Right ventricle myocardium inferior (tissue), 1 donor: ENCODE results near the gene ARL4D. TPM values are rescaled to one million over a fixed set of nuclear protein-coding genes. Genes with fewer than 3 reads are reported as not detected.
A peak's percentile ranks its signal among the peaks of the same experiment; 100 is the strongest.
"Not testable (repeated sequence)": the region's sequence is repeated elsewhere in the genome, so short reads cannot be mapped to it uniquely, and the experiment has no call there.

Experiments used
- ATAC-seq: fragments of 200-7000 bp; cut with Tn5 transposase; one replicate; pipeline ENCODE4 v1.9.1; 2020; ENCODE audit warnings: mild to moderate bottlenecking, moderate library complexity
- DNase-seq: peaks from one replicate; pipeline ENCODE4 v3.0.0; 2021; ENCODE audit errors: missing footprints
- intact Hi-C: fragments of 100-400 bp; cut with DNase I; formaldehyde crosslinking; loops from one replicate; pipeline ENCODE4 v1.11.0; 2022
- total RNA-seq: library from RNA; stranded (reverse); fragmentation: NEBNext Ultra II Directional; extraction: Animal tissue kit (Norgen Biotek cat#: 25700); gene quantifications from one replicate; pipeline ENCODE4 v1.2.1, GENCODE V29; 2021
- donor health status: DM: no; HTN: yes; CAD: no; lungs with severe emphysema.

The ARL4D gene
- total RNA-seq, 1 donor from 2014 or later, result 8.4 TPM

GRCh38 chr17:43410557-43411368 lies 12.0 kb downstream of the ARL4D start:
- intact Hi-C loops, result no loop called here
- DNase-seq (no peak), ATAC-seq (peak; percentile 71)

- no peak for ATAC-seq
- DNase-seq, result no peak
- intact Hi-C loops, result no loop called here
These were observed 12.5 kb downstream of the ARL4D start for GRCh38 chr17:43411369-43411677.

- no peak for ATAC-seq
- intact Hi-C loops, result no loop called here
- no peak for DNase-seq
These were observed 13.0 kb downstream of the ARL4D start for GRCh38 chr17:43411749-43412148.

- ATAC-seq (no peak), DNase-seq (no peak)
- intact Hi-C loops, result no loop called here
These were observed 13.4 kb downstream of the ARL4D start for GRCh38 chr17:43412166-43412565.

GRCh38 chr17:43416998-43417890 lies 18.5 kb downstream of the ARL4D start:
- ATAC-seq, result peak; percentile 87
- peak; percentile 86 for DNase-seq
- intact Hi-C loops, result no loop called here

- intact Hi-C loops, result no loop called here
- DNase-seq (no peak), ATAC-seq (peak; percentile 65)
These were observed 19.9 kb downstream of the ARL4D start for GRCh38 chr17:43418441-43419374.

- intact Hi-C loops, ATAC-seq, DNase-seq: not testable (repeated sequence)
These were observed 20.6 kb downstream of the ARL4D start for GRCh38 chr17:43419375-43419882.

GRCh38 chr17:43423777-43424455 lies 25.1 kb downstream of the ARL4D start:
- intact Hi-C loops, result no loop called here
- no peak for DNase-seq
- ATAC-seq, result no peak

- intact Hi-C loops, result no loop called here
- ATAC-seq (no peak), DNase-seq (no peak)
These were observed 28.7 kb downstream of the ARL4D start for GRCh38 chr17:43427362-43428043.

GRCh38 chr17:43428524-43428923 lies 29.7 kb downstream of the ARL4D start:
- intact Hi-C loops, result no loop called here
- ATAC-seq (no peak), DNase-seq (no peak)

GRCh38 chr17:43430936-43431713 lies 32.3 kb downstream of the ARL4D start:
- intact Hi-C loops, result no loop called here
- DNase-seq, result no peak
- no peak for ATAC-seq

- DNase-seq (no peak), ATAC-seq (peak; percentile 81)
- intact Hi-C loops, result no loop called here
These were observed 33.1 kb downstream of the ARL4D start for GRCh38 chr17:43431714-43432523.

GRCh38 chr17:43434902-43435319 lies 36.1 kb downstream of the ARL4D start:
- intact Hi-C loops, result no loop called here
- DNase-seq, result no peak
- ATAC-seq, result no peak

GRCh38 chr17:43437756-43438155 lies 39.0 kb downstream of the ARL4D start:
- intact Hi-C loops, result no loop called here

GRCh38 chr17:43438626-43439025 lies 39.8 kb downstream of the ARL4D start:
- ATAC-seq, result no peak
- intact Hi-C loops, result no loop called here
- DNase-seq, result no peak

More at GRCh38 chr17:43437756-43438155, 39.0 kb downstream of the ARL4D start:
- no peak for DNase-seq
- ATAC-seq, result no peak

GRCh38 chr17:43439041-43439440 lies 40.2 kb downstream of the ARL4D start:
- intact Hi-C loops, result no loop called here
- DNase-seq (no peak), ATAC-seq (peak; percentile 50)
